ENCODE data around the gene JMJD7.

The JMJD7 gene

GRCh38 chr15:41884458-41884857, 56.6 kb downstream of the JMJD7 start:
- DNase-seq (ENCODE audit: low spot score): no peak

- no peak for DNase-seq (ENCODE audit: low spot score)
Observed at GRCh38 chr15:41885321-41885720, 57.4 kb downstream of the JMJD7 start.

- no peak for DNase-seq (ENCODE audit: low spot score)
Observed at GRCh38 chr15:41885841-41886240, 57.9 kb downstream of the JMJD7 start.

- no peak for DNase-seq (ENCODE audit: low spot score)
Observed at GRCh38 chr15:41886741-41887140, 58.8 kb downstream of the JMJD7 start.

- no peak for DNase-seq (ENCODE audit: low spot score)
Observed at GRCh38 chr15:41887161-41887560, 59.3 kb downstream of the JMJD7 start.

Data from hematopoietic multipotent progenitor cell treated with erythropoietin and hydrocortisone succinate and interleukin-3 and kit ligand, for 15 days (in vitro differentiated cells).